OCI-LY1 (cell line): ENCODE data around the gene STAT3.

Source experiments
- EZH2 ChIP-seq: fragments of 200-600 bp; sonication (generic), shearing (Covaris generic); IDR thresholded peaks from 2 replicates; pipeline ENCODE4 v1.8.0; 2017; ENCODE audit warnings: borderline replicate concordance, mixed run types, mild to moderate bottlenecking, antibody characterized with exemption, low read length, moderate library complexity, mixed read lengths
- TF ChIP-seq, protein P1 (sequence below): fragments of 200-600 bp; sonication (generic), shearing (Covaris generic); IDR thresholded peaks from 2 replicates; pipeline ENCODE4 v1.5.1; 2017; ENCODE audit warnings: mild to moderate bottlenecking, antibody characterized with exemption, low read length, moderate library complexity, mixed read lengths

DNA sequence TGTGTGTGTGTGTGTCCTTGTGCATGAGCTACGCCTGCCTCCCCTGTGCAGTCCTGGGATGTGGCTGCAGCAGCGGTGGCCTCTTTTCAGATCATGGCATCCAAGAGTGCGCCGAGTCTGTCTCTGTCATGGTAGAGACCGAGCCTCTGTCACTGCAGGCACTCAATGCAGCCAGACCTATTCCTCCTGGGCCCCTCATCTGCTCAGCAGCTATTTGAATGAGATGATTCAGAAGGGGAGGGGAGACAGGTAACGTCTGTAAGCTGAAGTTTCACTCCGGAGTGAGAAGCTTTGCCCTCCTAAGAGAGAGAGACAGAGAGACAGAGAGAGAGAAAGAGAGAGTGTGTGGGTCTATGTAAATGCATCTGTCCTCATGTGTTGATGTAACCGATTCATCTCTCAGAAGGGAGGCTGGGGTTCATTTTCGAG is 77.4 kb downstream of the STAT3 start:
- TF ChIP-seq, protein P1, sequence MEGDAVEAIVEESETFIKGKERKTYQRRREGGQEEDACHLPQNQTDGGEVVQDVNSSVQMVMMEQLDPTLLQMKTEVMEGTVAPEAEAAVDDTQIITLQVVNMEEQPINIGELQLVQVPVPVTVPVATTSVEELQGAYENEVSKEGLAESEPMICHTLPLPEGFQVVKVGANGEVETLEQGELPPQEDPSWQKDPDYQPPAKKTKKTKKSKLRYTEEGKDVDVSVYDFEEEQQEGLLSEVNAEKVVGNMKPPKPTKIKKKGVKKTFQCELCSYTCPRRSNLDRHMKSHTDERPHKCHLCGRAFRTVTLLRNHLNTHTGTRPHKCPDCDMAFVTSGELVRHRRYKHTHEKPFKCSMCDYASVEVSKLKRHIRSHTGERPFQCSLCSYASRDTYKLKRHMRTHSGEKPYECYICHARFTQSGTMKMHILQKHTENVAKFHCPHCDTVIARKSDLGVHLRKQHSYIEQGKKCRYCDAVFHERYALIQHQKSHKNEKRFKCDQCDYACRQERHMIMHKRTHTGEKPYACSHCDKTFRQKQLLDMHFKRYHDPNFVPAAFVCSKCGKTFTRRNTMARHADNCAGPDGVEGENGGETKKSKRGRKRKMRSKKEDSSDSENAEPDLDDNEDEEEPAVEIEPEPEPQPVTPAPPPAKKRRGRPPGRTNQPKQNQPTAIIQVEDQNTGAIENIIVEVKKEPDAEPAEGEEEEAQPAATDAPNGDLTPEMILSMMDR = no peak
- no peak for TF ChIP-seq EZH2
